ENCODE results near the gene GLUD1.

The GLUD1 gene

DNA sequence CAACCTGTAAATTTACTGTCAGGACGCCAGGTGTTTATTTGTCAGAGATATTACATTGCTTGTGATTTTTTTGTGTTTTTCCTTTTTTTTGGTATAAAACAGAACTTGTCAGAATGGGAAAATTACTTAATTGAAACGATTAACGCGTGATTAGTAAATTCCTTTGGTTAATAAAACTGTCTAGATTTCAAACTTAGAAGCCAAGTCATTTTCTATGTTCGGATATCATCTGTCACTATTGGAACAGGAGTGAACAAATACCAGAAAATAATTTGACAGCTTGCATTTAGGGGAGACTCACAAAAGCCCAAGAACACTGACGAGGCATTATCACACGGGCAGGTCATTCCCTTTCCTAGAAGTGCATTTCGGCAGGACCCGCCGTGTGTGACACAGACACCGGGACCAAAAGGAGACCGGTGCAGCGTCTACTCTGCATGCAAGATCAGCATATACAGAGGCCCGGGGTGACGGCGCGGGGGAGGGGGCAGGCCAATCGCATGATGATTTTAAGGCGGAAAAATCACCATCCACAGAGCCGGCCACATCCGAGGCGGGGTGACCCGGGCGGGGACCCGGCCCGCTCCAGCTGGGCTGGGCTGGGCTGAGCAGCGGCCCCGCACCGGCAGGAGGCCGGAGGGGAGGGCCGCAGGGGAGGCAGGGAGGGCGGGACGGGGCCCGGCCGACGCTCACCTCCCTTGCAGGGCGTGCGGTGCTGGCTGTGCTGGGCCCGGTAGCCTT is 841 bp downstream of the GLUD1 start:
- H3K36me3 ChIP-seq (ENCODE audit: control insufficient read depth in 2 of 2, insufficient read depth in 1 of 2, low read length in 2 of 2) = peaks cover 15 to 17% of the 10 kb centered on the region in 2 experiments; a peak in 2 of 3 replicates
- peak overlapping the region; percentile 61 for H3K4me3 ChIP-seq (ENCODE audit: low read depth, low read length)
- POLR2A ChIA-PET = interaction anchor here (1.1 kb wide), 1 partner anchor 12 kb away, joined by 4 read pairs; no protein-coding TSS in a partner anchor
- CTCF ChIA-PET = no interaction called here
- H3K4me1 ChIP-seq (ENCODE audit: control insufficient read depth, insufficient read depth, low read length) = peaks cover 15% of the 10 kb centered on the region; the same call in 1 of the 2 replicates
- H3K9me3 ChIP-seq (ENCODE audit: control insufficient read depth, insufficient read depth, low read depth, low read length) = no peaks in the 10 kb centered on the region
- H3K27ac ChIP-seq (ENCODE audit: extremely low read depth, low read depth, low read length) = peak overlapping the region; percentile 90
- TF ChIP-seq ZNF2 (tag by site-specific recombination; IDR thresholded peaks at IDR 0.05) (0 out of 2 replicates have a peak, but pooled peaks have one; percentile 23), ZNF785 (tag by site-specific recombination; IDR thresholded peaks at IDR 0.05) (no peak), KLF16 (tag by site-specific recombination; IDR thresholded peaks at IDR 0.05) (peak; percentile 28; the same call in 1 of the 2 replicates), ZNF654 (tag by site-specific recombination; IDR thresholded peaks at IDR 0.05; ENCODE audit: low read depth) (no peak), ZNF670 (tag by site-specific recombination; IDR thresholded peaks at IDR 0.05; ENCODE audit: low read depth) (no peak), ZNF791 (tag by site-specific recombination; IDR thresholded peaks at IDR 0.05) (no peak), ZNF558 (tag by site-specific recombination; IDR thresholded peaks at IDR 0.05) (no peak), ZNF544 (tag by site-specific recombination; IDR thresholded peaks at IDR 0.05) (no peak), ZBTB11 (tag by site-specific recombination; conservative IDR thresholded peaks at IDR 0.05; ENCODE audit: low read depth) (peak; percentile 76), ZNF266 (tag by site-specific recombination; IDR thresholded peaks at IDR 0.05; ENCODE audit: low read depth) (no peak), SP7 (tag by site-specific recombination; IDR thresholded peaks at IDR 0.05) (peak; percentile 40; the same call in 1 of the 2 replicates), ZSCAN30 (tag by site-specific recombination; IDR thresholded peaks at IDR 0.05) (no peak), CTCF (tag by site-specific recombination; IDR thresholded peaks at IDR 0.05) (no peak), ZBTB17 (tag by site-specific recombination; IDR thresholded peaks at IDR 0.05) (no peak; the same call in 1 of the 2 replicates), ZNF660 (tag by site-specific recombination; IDR thresholded peaks at IDR 0.05) (0 out of 2 replicates have a peak, but pooled peaks have one; percentile 39), ZNF692 (tag by site-specific recombination; IDR thresholded peaks at IDR 0.05) (peak; percentile 95), ZNF596 (tag by site-specific recombination; IDR thresholded peaks at IDR 0.05) (no peak), GLI2 (tag by site-specific recombination; IDR thresholded peaks at IDR 0.05; ENCODE audit: borderline replicate concordance, low read depth) (no peak), ZNF214 (tag by site-specific recombination; IDR thresholded peaks at IDR 0.05; ENCODE audit: borderline replicate concordance) (no peak), ZNF76 (tag by site-specific recombination; IDR thresholded peaks at IDR 0.05; ENCODE audit: borderline replicate concordance, low read depth) (peak; percentile 45; the same call in 1 of the 2 replicates), ZNF843 (tag by site-specific recombination; IDR thresholded peaks at IDR 0.05) (no peak), ZNF169 (tag by site-specific recombination; IDR thresholded peaks at IDR 0.05) (no peak), ZXDB (tag by site-specific recombination; IDR thresholded peaks at IDR 0.05) (peak; percentile 15; the same call in 1 of the 2 replicates), KLF8 (tag by site-specific recombination; IDR thresholded peaks at IDR 0.05) (peak; percentile 33; the same call in 1 of the 2 replicates), ZNF600 (tag by site-specific recombination; IDR thresholded peaks at IDR 0.05) (no peak; the same call in none of the 2 replicates), ZNF24 (tag by site-specific recombination; IDR thresholded peaks at IDR 0.05) (no peak), ZSCAN23 (tag by site-specific recombination; IDR thresholded peaks at IDR 0.05) (no peak), SP3 (tag by site-specific recombination; IDR thresholded peaks at IDR 0.05) (peak; percentile 45)
- TF ChIP-seq, protein P1, sequence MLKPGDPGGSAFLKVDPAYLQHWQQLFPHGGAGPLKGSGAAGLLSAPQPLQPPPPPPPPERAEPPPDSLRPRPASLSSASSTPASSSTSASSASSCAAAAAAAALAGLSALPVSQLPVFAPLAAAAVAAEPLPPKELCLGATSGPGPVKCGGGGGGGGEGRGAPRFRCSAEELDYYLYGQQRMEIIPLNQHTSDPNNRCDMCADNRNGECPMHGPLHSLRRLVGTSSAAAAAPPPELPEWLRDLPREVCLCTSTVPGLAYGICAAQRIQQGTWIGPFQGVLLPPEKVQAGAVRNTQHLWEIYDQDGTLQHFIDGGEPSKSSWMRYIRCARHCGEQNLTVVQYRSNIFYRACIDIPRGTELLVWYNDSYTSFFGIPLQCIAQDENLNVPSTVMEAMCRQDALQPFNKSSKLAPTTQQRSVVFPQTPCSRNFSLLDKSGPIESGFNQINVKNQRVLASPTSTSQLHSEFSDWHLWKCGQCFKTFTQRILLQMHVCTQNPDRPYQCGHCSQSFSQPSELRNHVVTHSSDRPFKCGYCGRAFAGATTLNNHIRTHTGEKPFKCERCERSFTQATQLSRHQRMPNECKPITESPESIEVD (tag by site-specific recombination; IDR thresholded peaks at IDR 0.05) = no peak
- TF ChIP-seq, protein P2, sequence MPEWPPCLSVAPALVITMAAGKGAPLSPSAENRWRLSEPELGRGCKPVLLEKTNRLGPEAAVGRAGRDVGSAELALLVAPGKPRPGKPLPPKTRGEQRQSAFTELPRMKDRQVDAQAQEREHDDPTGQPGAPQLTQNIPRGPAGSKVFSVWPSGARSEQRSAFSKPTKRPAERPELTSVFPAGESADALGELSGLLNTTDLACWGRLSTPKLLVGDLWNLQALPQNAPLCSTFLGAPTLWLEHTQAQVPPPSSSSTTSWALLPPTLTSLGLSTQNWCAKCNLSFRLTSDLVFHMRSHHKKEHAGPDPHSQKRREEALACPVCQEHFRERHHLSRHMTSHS (tag by site-specific recombination; IDR thresholded peaks at IDR 0.05) = no peak
